Measurements from ENCODE around the gene TMPRSS11A. TPM values are rescaled to one million over a fixed set of nuclear protein-coding genes. Genes with fewer than 3 reads are reported as not detected.

TMPRSS11A gene
- total RNA-seq, 3 donors from 2014 or later: not detected

- H3K9me3 Mint-ChIP-seq: no peaks in the 10 kb centered on the region
- H3K4me1 Mint-ChIP-seq (ENCODE audit: low read depth): no peaks in the 10 kb centered on the region
- ATAC-seq (no peak), DNase-seq (no peak)
- H3K27me3 Mint-ChIP-seq (ENCODE audit: low read depth): no peaks in the 10 kb centered on the region
- H3K4me3 Mint-ChIP-seq: no peak overlapping the region
- H3K36me3 Mint-ChIP-seq (ENCODE audit: insufficient read depth): no peaks in the 10 kb centered on the region
These were observed 64.2 kb downstream of the TMPRSS11A start for GRCh38 chr4:67899096-67899495.

GRCh38 chr4:67897686-67898085 lies 65.6 kb downstream of the TMPRSS11A start:
- Mint-ChIP-seq H3K4me1 (ENCODE audit: low read depth) (no peaks in the 10 kb centered on the region), H3K4me3 (no peak overlapping the region), H3K9me3 (no peaks in the 10 kb centered on the region), H3K27me3 (ENCODE audit: low read depth) (no peaks in the 10 kb centered on the region), H3K36me3 (ENCODE audit: insufficient read depth) (no peaks in the 10 kb centered on the region)
- no peak for ATAC-seq
- no peak for DNase-seq

- H3K4me3 Mint-ChIP-seq: no peak overlapping the region
- H3K36me3 Mint-ChIP-seq (ENCODE audit: insufficient read depth): no peaks in the 10 kb centered on the region
- no peaks in the 10 kb centered on the region for H3K9me3 Mint-ChIP-seq
- DNase-seq (no peak), ATAC-seq (no peak)
- no peaks in the 10 kb centered on the region for H3K27me3 Mint-ChIP-seq (ENCODE audit: low read depth)
- H3K4me1 Mint-ChIP-seq (ENCODE audit: low read depth): no peaks in the 10 kb centered on the region
These were observed 66.8 kb downstream of the TMPRSS11A start for GRCh38 chr4:67896421-67897065.

GRCh38 chr4:67894659-67895058 lies 68.6 kb downstream of the TMPRSS11A start:
- DNase-seq (no peak), ATAC-seq (no peak)
- H3K4me1 Mint-ChIP-seq (ENCODE audit: low read depth): no peaks in the 10 kb centered on the region
- H3K4me3 Mint-ChIP-seq: no peak overlapping the region
- H3K9me3 Mint-ChIP-seq: no peaks in the 10 kb centered on the region
- H3K36me3 Mint-ChIP-seq (ENCODE audit: insufficient read depth): no peaks in the 10 kb centered on the region
- H3K27me3 Mint-ChIP-seq (ENCODE audit: low read depth): no peaks in the 10 kb centered on the region

GRCh38 chr4:67892905-67893304 lies 70.4 kb downstream of the TMPRSS11A start:
- ATAC-seq: no peak
- no peaks in the 10 kb centered on the region for H3K9me3 Mint-ChIP-seq
- H3K36me3 Mint-ChIP-seq (ENCODE audit: insufficient read depth): no peaks in the 10 kb centered on the region
- no peaks in the 10 kb centered on the region for H3K4me1 Mint-ChIP-seq (ENCODE audit: low read depth)
- H3K4me3 Mint-ChIP-seq: no peak overlapping the region
- DNase-seq: no peak
- H3K27me3 Mint-ChIP-seq (ENCODE audit: low read depth): no peaks in the 10 kb centered on the region

- H3K4me3 Mint-ChIP-seq: no peak overlapping the region
These were observed 71.0 kb downstream of the TMPRSS11A start for GRCh38 chr4:67892253-67892652.

GRCh38 chr4:67891645-67892044 lies 71.6 kb downstream of the TMPRSS11A start:
- H3K36me3 Mint-ChIP-seq (ENCODE audit: insufficient read depth): no peaks in the 10 kb centered on the region

More at GRCh38 chr4:67892253-67892652, 71.0 kb downstream of the TMPRSS11A start:
- H3K36me3 Mint-ChIP-seq (ENCODE audit: insufficient read depth): no peaks in the 10 kb centered on the region
- DNase-seq (no peak), ATAC-seq (no peak)
- H3K9me3 Mint-ChIP-seq: no peaks in the 10 kb centered on the region
- H3K4me1 Mint-ChIP-seq (ENCODE audit: low read depth): no peaks in the 10 kb centered on the region
- no peaks in the 10 kb centered on the region for H3K27me3 Mint-ChIP-seq (ENCODE audit: low read depth)

GRCh38 chr4:67886281-67886680 lies 77.0 kb downstream of the TMPRSS11A start:
- Mint-ChIP-seq H3K4me1 (ENCODE audit: low read depth) (no peaks in the 10 kb centered on the region), H3K9me3 (no peaks in the 10 kb centered on the region), H3K4me3 (no peak overlapping the region), H3K36me3 (ENCODE audit: insufficient read depth) (no peaks in the 10 kb centered on the region), H3K27me3 (ENCODE audit: low read depth) (peaks cover 3% of the 10 kb centered on the region)
- DNase-seq (no peak), ATAC-seq (no peak)

More at GRCh38 chr4:67891645-67892044, 71.6 kb downstream of the TMPRSS11A start:
- no peaks in the 10 kb centered on the region for H3K9me3 Mint-ChIP-seq
- no peaks in the 10 kb centered on the region for H3K4me1 Mint-ChIP-seq (ENCODE audit: low read depth)
- no peaks in the 10 kb centered on the region for H3K27me3 Mint-ChIP-seq (ENCODE audit: low read depth)
- DNase-seq (no peak), ATAC-seq (no peak)
- no peak overlapping the region for H3K4me3 Mint-ChIP-seq

GRCh38 chr4:67885762-67886161 lies 77.5 kb downstream of the TMPRSS11A start:
- DNase-seq (no peak), ATAC-seq (no peak)
- no peaks in the 10 kb centered on the region for H3K4me1 Mint-ChIP-seq (ENCODE audit: low read depth)
- H3K9me3 Mint-ChIP-seq: no peaks in the 10 kb centered on the region
- H3K36me3 Mint-ChIP-seq (ENCODE audit: insufficient read depth): no peaks in the 10 kb centered on the region
- peaks cover 3% of the 10 kb centered on the region for H3K27me3 Mint-ChIP-seq (ENCODE audit: low read depth)
- no peak overlapping the region for H3K4me3 Mint-ChIP-seq

GRCh38 chr4:67884701-67885100 lies 78.6 kb downstream of the TMPRSS11A start:
- Mint-ChIP-seq H3K36me3 (ENCODE audit: insufficient read depth) (no peaks in the 10 kb centered on the region), H3K27me3 (ENCODE audit: low read depth) (peaks cover 3% of the 10 kb centered on the region), H3K4me1 (ENCODE audit: low read depth) (no peaks in the 10 kb centered on the region), H3K9me3 (no peaks in the 10 kb centered on the region), H3K4me3 (no peak overlapping the region)
- DNase-seq (no peak), ATAC-seq (no peak)

GRCh38 chr4:67883902-67884301 lies 79.4 kb downstream of the TMPRSS11A start, which contains the start of gene TMPRSS11D:
TSS of gene TMPRSS11D (minus strand) at chr4:67884002. CDS start at chr4:67883933, 69 bp downstream.
- no peaks in the 10 kb centered on the region for H3K36me3 Mint-ChIP-seq (ENCODE audit: insufficient read depth)
- H3K27me3 Mint-ChIP-seq (ENCODE audit: low read depth): peaks cover 3% of the 10 kb centered on the region
- no peak for ATAC-seq
- H3K9me3 Mint-ChIP-seq: no peaks in the 10 kb centered on the region
- no peaks in the 10 kb centered on the region for H3K4me1 Mint-ChIP-seq (ENCODE audit: low read depth)
- DNase-seq: no peak
- H3K4me3 Mint-ChIP-seq: no peak within 1 kb of the TSS

GRCh38 chr4:67883458-67883857 lies 79.8 kb downstream of the TMPRSS11A start:
- Mint-ChIP-seq H3K36me3 (ENCODE audit: insufficient read depth) (no peaks in the 10 kb centered on the region), H3K27me3 (ENCODE audit: low read depth) (peaks cover 3% of the 10 kb centered on the region), H3K4me1 (ENCODE audit: low read depth) (no peaks in the 10 kb centered on the region), H3K9me3 (no peaks in the 10 kb centered on the region), H3K4me3 (no peak overlapping the region)
- DNase-seq (no peak), ATAC-seq (no peak)

GRCh38 chr4:67880866-67881610 lies 82.3 kb downstream of the TMPRSS11A start:
- H3K36me3 Mint-ChIP-seq (ENCODE audit: insufficient read depth): no peaks in the 10 kb centered on the region
- ATAC-seq (no peak), DNase-seq (no peak)
- no peaks in the 10 kb centered on the region for H3K9me3 Mint-ChIP-seq
- H3K4me1 Mint-ChIP-seq (ENCODE audit: low read depth): no peaks in the 10 kb centered on the region
- peaks cover 5% of the 10 kb centered on the region for H3K27me3 Mint-ChIP-seq (ENCODE audit: low read depth)
- H3K4me3 Mint-ChIP-seq: no peak overlapping the region

- DNase-seq (no peak), ATAC-seq (no peak)
- H3K4me3 Mint-ChIP-seq: no peak overlapping the region
- H3K4me1 Mint-ChIP-seq (ENCODE audit: low read depth): no peaks in the 10 kb centered on the region
- H3K9me3 Mint-ChIP-seq: no peaks in the 10 kb centered on the region
- H3K36me3 Mint-ChIP-seq (ENCODE audit: insufficient read depth): no peaks in the 10 kb centered on the region
- peaks cover 2% of the 10 kb centered on the region for H3K27me3 Mint-ChIP-seq (ENCODE audit: low read depth)
These were observed 83.8 kb downstream of the TMPRSS11A start for GRCh38 chr4:67879486-67879885.

GRCh38 chr4:67877086-67877485 lies 86.2 kb downstream of the TMPRSS11A start:
- Mint-ChIP-seq H3K36me3 (ENCODE audit: insufficient read depth) (no peaks in the 10 kb centered on the region), H3K4me1 (ENCODE audit: low read depth) (no peaks in the 10 kb centered on the region), H3K27me3 (ENCODE audit: low read depth) (peaks cover 7% of the 10 kb centered on the region), H3K4me3 (no peak overlapping the region), H3K9me3 (no peaks in the 10 kb centered on the region)
- no peak for ATAC-seq
- no peak for DNase-seq
